WERI-Rb-1 (cell line): ENCODE measurements around the gene DCK.
"Not testable (repeated sequence)": the region's sequence is repeated elsewhere in the genome, so short reads cannot be mapped to it uniquely, and the experiment has no call there.

ENCODE experiments used
- DNase-seq: peaks from one replicate; pipeline ENCODE4 v3.0.0-alpha.2; 2020
- H3K27ac ChIP-seq: fragments of 250-450 bp; sonication (Bioruptor Pico); 2 replicates; pipeline ENCODE4 v1.5.1; 2020; ENCODE audit warnings: mild to moderate bottlenecking, moderate library complexity
- H3K27me3 ChIP-seq: fragments of 250-450 bp; sonication (Bioruptor Pico); 2 replicates; pipeline ENCODE4 v1.5.1; 2021; ENCODE audit warnings: mild to moderate bottlenecking, low read depth, moderate library complexity; ENCODE audit not compliant: insufficient read depth, severe bottlenecking
- H3K36me3 ChIP-seq: fragments of 250-450 bp; sonication (Bioruptor Pico); 2 replicates; pipeline ENCODE4 v1.5.1; 2020; ENCODE audit warnings: mild to moderate bottlenecking, moderate library complexity
- H3K4me3 ChIP-seq: 2 replicates; pipeline ENCODE4 v1.5.1; 2011; ENCODE audit warnings: low read depth, mild to moderate bottlenecking, control low read depth, low read length
- H3K9me3 ChIP-seq: fragments of 250-450 bp; sonication (Bioruptor Pico); 2 replicates; pipeline ENCODE4 v1.5.1; 2021; ENCODE audit warnings: mild to moderate bottlenecking, moderate library complexity; ENCODE audit not compliant: severe bottlenecking
- TF ChIP-seq, protein P1 (sequence below): IDR thresholded peaks from 2 replicates; pipeline ENCODE4 v1.5.1; 2011; ENCODE audit warnings: low read depth, mild to moderate bottlenecking, control low read depth, inconsistent platforms, low read length

DCK gene

DNA sequence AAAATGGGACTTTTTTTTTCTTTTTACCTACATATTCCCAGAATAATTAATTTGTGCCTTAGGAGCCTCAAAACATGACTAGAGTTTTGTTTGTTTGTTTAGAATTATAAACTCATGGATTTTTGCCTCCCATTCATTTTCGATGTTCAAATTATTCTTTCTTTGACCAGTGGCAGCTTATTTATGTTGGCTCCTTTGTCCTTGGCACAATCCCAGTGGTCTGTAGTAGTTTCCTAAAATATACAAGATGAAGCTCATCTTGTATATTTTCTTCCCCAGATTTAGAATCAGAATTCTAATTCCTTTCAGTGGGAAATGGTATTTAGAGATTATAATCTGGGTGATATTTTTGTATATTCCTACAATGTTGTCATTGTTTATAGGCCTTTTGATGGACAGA lies 27.2 kb downstream of the DCK start:
- no peaks in the 10 kb centered on the region for H3K27me3 ChIP-seq
- H3K27ac ChIP-seq: no peak overlapping the region
- no peak for DNase-seq
- peaks cover 22% of the 10 kb centered on the region for H3K36me3 ChIP-seq
- TF ChIP-seq, protein P1, sequence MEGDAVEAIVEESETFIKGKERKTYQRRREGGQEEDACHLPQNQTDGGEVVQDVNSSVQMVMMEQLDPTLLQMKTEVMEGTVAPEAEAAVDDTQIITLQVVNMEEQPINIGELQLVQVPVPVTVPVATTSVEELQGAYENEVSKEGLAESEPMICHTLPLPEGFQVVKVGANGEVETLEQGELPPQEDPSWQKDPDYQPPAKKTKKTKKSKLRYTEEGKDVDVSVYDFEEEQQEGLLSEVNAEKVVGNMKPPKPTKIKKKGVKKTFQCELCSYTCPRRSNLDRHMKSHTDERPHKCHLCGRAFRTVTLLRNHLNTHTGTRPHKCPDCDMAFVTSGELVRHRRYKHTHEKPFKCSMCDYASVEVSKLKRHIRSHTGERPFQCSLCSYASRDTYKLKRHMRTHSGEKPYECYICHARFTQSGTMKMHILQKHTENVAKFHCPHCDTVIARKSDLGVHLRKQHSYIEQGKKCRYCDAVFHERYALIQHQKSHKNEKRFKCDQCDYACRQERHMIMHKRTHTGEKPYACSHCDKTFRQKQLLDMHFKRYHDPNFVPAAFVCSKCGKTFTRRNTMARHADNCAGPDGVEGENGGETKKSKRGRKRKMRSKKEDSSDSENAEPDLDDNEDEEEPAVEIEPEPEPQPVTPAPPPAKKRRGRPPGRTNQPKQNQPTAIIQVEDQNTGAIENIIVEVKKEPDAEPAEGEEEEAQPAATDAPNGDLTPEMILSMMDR: no peak
- no peak overlapping the region for H3K4me3 ChIP-seq
- H3K9me3 ChIP-seq: no peaks in the 10 kb centered on the region

DNA sequence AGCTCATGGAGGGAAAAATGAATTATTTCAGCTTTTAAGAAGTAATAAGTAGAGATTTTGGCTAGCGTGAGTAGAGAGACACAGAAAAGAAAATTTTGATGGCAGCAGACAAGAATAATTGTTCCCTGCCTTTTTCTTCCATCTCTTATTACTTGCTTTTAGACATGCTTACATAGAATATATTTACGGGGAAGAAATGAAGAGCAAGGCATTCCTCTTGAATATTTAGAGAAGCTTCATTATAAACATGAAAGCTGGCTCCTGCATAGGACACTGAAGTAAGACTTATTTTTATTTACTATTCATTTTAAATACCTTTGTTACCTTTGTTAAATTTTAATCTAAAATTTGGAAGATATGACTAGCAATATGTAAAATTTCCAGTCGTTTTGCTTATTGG lies 32.2 kb downstream of the DCK start:
- TF ChIP-seq, protein P1: no peak
- Histone ChIP-seq H3K27ac (no peak overlapping the region), H3K36me3 (peaks cover 53% of the 10 kb centered on the region), H3K9me3 (no peaks in the 10 kb centered on the region), H3K4me3 (no peak overlapping the region), H3K27me3 (no peaks in the 10 kb centered on the region)
- no peak for DNase-seq

DNA sequence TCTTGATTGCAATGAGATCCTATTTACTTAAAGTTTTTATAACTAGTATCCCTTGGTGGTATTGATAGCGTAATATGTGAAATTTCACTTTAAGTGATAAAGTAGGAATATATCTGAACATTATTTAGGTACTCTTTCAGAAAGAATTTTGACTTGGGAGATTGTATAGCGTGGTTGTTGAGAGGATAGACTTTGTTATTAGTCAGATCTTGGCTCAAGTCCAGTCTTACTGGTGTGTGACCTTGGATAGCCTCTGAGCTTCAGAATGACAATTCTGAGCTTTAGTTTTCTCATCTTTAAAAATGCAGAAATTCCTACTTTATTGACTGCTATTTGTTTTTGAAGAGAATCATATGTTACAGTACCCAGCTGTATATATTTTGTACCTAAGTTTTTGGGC lies 32.6 kb downstream of the DCK start:
- peaks cover 53% of the 10 kb centered on the region for H3K36me3 ChIP-seq
- H3K4me3 ChIP-seq: no peak overlapping the region
- no peak for DNase-seq
- TF ChIP-seq, protein P1: no peak
- H3K27ac ChIP-seq: no peak overlapping the region
- no peaks in the 10 kb centered on the region for H3K27me3 ChIP-seq
- H3K9me3 ChIP-seq: no peaks in the 10 kb centered on the region

DNA sequence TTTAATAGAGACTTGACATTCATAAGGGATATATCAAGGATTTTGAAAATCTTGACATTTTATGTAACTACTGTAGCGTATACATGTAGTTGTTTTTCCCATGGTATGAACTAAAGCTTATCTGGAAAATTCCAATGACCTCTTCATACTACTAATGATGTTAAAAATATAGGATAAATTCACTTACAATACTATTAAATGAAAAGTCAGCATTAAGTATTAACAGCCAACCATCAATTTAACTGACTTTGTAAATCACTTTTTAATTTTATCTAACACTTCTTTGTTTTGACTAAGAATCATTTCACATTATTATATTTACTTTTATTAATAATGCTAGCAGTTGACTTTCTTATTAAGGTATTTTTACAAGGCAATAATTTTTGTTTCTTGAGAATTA lies 34.2 kb downstream of the DCK start:
- Histone ChIP-seq H3K4me3 (no peak overlapping the region), H3K9me3 (no peaks in the 10 kb centered on the region), H3K27ac (no peak overlapping the region), H3K36me3 (peaks cover 53% of the 10 kb centered on the region), H3K27me3 (no peaks in the 10 kb centered on the region)
- TF ChIP-seq, protein P1: no peak
- DNase-seq: no peak

DNA sequence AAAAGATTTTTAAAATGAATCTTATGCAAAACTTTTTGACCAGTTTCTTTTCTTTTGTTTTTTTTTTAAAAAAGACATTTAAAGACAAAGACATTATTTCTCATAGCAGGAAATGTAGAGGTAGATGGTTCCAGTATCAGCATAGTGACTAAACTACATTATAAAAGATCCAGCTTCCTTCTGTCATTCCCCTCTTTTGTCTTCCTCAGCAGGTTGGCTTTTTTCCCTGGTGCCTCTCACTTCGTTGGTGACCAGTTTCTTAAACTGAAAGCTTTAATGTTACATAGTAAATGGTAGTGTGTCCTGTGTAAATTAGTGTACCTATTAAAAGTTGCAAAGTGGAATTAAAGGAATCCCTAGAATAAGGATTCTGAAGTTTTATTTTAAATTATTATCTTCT lies 36.1 kb downstream of the DCK start:
- Histone ChIP-seq H3K27ac (no peak overlapping the region), H3K4me3 (no peak overlapping the region), H3K9me3 (no peaks in the 10 kb centered on the region), H3K27me3 (no peaks in the 10 kb centered on the region), H3K36me3 (peaks cover 34% of the 10 kb centered on the region)
- no peak for DNase-seq
- TF ChIP-seq, protein P1: no peak

DNA sequence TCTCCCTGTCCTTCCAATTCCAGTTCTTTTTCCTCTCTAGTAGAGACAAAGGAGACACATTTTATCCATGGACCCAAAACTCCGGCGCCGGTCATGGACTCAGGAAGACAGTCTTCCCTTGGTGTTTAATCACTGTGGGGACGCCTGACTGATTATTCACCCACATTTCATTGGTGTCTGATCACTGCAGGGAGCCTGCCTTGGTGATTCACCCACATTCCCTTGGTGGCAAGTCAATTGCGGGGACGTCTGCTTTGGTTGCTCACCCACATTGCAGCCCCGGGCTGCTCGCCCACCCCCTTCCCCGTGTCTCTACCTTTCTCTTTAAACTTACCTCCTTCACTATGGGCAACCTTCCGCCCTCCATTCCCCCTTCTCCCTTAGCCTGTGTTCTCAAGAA lies 38.7 kb downstream of the DCK start:
- not testable (repeated sequence) for H3K27me3 ChIP-seq, H3K9me3 ChIP-seq, DNase-seq, H3K27ac ChIP-seq, H3K4me3 ChIP-seq
- H3K36me3 ChIP-seq: peaks cover 24% of the 10 kb centered on the region

DNA sequence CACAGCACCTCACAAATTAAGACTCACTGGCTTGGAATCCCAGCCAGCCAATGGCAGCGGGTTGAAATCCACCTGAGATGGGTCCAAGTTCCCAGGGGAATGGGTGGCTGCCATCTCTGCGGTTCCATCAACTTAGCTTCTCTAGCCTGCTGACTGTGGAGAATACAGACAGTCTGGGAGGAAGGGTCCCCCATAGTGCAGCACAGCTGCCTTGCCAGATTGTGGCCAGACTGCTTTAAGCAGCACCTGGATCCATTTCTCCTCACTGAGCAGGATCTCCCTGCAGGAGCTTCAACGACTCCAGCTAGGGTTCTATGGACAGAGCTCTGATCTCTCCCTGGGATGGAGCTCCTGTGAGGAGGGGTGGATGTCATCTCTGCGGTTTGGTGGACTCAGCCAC lies 51.8 kb downstream of the DCK start:
- TF ChIP-seq, protein P1: no peak
- DNase-seq: no peak
- Histone ChIP-seq H3K36me3 (no peaks in the 10 kb centered on the region), H3K27ac (no peak overlapping the region), H3K9me3 (no peaks in the 10 kb centered on the region), H3K27me3 (no peaks in the 10 kb centered on the region), H3K4me3 (no peak overlapping the region)
